GM12864 (cell line): ENCODE results near the gene AHNAK.

Experiments
- DNase-seq: peaks from one replicate; pipeline ENCODE4 v3.0.0-alpha.2; 2011; ENCODE audit warnings: low read depth
- H3K4me3 ChIP-seq: 2 replicates; pipeline ENCODE4 v1.5.1; 2011; ENCODE audit warnings: mild to moderate bottlenecking, low read depth, low read length, control low read depth
- CTCF ChIP-seq: IDR thresholded peaks from 2 replicates; pipeline ENCODE4 v1.5.1; 2011; ENCODE audit warnings: low read depth, mild to moderate bottlenecking, moderate library complexity, low read length, control low read depth, inconsistent platforms; ENCODE audit errors: missing control alignments

AHNAK gene

GRCh38 chr11:62400281-62400680 is 146.3 kb downstream of the AHNAK start:
- DNase-seq = no peak
- no peak overlapping the region for H3K4me3 ChIP-seq
- TF ChIP-seq CTCF = no peak

- no peak overlapping the region for H3K4me3 ChIP-seq
- TF ChIP-seq CTCF = no peak
- DNase-seq = no peak
These were observed 146.7 kb downstream of the AHNAK start for GRCh38 chr11:62399878-62400266.

- H3K4me3 ChIP-seq = no peak overlapping the region
- DNase-seq = no peak
- TF ChIP-seq CTCF = no peak
These were observed 147.3 kb downstream of the AHNAK start for GRCh38 chr11:62399172-62399877.

GRCh38 chr11:62398011-62398994 is 148.3 kb downstream of the AHNAK start:
- DNase-seq = no peak
- TF ChIP-seq CTCF = no peak
- H3K4me3 ChIP-seq = no peak overlapping the region

- no peak for TF ChIP-seq CTCF
- no peak overlapping the region for H3K4me3 ChIP-seq
- no peak for DNase-seq
These were observed 150.6 kb downstream of the AHNAK start for GRCh38 chr11:62395885-62396551.

GRCh38 chr11:62394825-62395538 is 151.6 kb downstream of the AHNAK start:
- peak; percentile 38 for DNase-seq
- peak; percentile 57 for TF ChIP-seq CTCF
- H3K4me3 ChIP-seq = no peak overlapping the region
